Epidermal melanocyte (primary cell): Measurements from ENCODE around the gene VGLL3.
"Not testable (repeated sequence)": the region's sequence is repeated elsewhere in the genome, so short reads cannot be mapped to it uniquely, and the experiment has no call there.

ENCODE experiments used
- DNase-seq: peaks from one replicate; pipeline ENCODE4 v3.0.0; 2011; ENCODE audit warnings: low spot score; ENCODE audit not compliant: insufficient read length

The VGLL3 gene

GRCh38 chr3:86989611-86990010 is 1.3 kb downstream of the VGLL3 start:
- DNase-seq = no peak

DNA sequence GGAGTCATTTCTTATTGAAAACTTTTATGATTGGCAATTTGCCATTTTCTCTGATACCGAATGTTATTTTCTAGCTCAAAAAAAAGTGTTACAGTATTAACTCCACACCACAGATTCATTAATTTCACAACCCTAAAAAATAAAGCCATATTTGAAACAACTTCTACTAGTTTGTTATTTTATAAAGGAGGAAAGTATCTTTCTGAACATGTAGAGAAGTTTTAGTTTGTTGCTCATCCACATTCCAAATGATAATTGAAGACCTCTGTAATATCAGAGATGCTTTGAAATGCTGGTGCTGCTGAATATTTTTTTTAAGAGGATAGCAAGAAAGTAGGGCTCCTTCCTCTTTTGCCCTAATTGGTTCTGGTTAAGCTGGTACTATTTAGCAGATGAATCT is 1.9 kb downstream of the VGLL3 start:
- DNase-seq = no peak

- no peak for DNase-seq
These were observed 2.7 kb downstream of the VGLL3 start for GRCh38 chr3:86988235-86988634.

DNA sequence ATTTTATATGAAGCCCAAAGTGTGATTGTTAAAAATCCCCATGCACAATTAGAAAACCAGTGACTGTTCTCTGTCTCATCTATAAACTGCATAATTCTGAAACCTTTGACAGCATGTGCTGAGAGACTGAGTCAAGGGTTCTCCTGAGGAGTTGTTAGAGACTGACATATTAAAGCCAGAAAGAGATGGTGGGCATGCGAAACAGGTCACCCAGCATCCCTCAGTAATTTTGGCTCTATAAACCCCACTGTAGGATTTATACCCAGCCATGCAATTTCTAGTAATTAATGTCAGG is 3.6 kb downstream of the VGLL3 start:
- DNase-seq = no peak

GRCh38 chr3:86986671-86987420 is 4.1 kb downstream of the VGLL3 start:
- DNase-seq = no peak

GRCh38 chr3:86985181-86985826 is 5.6 kb downstream of the VGLL3 start:
- no peak for DNase-seq

GRCh38 chr3:86984271-86984670 is 6.7 kb downstream of the VGLL3 start:
- no peak for DNase-seq

DNA sequence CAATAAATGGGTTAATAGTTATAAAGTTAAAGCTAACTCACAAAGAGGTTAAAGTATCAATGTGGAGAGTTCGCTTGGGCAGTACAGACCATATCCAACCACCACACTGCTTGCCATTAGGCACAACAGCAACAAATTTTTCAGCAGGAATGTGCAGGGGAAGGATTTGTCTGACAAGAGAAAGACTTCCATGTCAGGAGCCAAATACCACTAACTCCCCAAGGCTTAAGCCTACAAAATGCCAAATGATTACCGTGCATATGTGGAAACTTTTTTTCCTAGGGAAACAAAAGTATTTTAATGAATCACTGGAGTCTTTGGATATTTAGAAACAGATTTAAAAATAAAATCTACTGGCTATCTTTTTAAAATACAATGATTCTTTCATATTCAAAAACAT is 8.1 kb downstream of the VGLL3 start:
- no peak for DNase-seq

- DNase-seq = no peak
These were observed 12.8 kb downstream of the VGLL3 start for GRCh38 chr3:86978111-86978551.

- DNase-seq = no peak
These were observed 14.7 kb downstream of the VGLL3 start for GRCh38 chr3:86976219-86976618.

GRCh38 chr3:86974177-86974576 is 16.8 kb downstream of the VGLL3 start:
- not testable (repeated sequence) for DNase-seq

DNA sequence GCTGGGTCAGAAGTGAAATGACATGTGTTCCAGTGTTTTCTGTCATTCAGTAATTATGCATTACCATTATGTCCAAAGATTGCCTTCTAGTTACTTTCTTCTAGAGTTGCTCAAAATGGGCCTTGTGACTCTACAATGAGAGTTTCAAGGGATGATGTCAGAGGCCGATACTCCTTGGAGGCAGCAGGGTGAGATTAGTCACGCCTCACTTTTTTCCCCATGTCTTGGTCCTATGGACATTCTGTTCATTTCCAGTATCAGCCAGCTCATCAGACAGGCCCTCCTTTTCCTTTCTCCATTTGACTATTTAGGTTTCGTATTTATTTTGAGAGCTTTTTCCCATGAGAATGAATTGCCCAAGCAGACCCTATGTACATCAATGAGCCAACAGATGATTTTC is 17.5 kb downstream of the VGLL3 start:
- DNase-seq = no peak

DNA sequence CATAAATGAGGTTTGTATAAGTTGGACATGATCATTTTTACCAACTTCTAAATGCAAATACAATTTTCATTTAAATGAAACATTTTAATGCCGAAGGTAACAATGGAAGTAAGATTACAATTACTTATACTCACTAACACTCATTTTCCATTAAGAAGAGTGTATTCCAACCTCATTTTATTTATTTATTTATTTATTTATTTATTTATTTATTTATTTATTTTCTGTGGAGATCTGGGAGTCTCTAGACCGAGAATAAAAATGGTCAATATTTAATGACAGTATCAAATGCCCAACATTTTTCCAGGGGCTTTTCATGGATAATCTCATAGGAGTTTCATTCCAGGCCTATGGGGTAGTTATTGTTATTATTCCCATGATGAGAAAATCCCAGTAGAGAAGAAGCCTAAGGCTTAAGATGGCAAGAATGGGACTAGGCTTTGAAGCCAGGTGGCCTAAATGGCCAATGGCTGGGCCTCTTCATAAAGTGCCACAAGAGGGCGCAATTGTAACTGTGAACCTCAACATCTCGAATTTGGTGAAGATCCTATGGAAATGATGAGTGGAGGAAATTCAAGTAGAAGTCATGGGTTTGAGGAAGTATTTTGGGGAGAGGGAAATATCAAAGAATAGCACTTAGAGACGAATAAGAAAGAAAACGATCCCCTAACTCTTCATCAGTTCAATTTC is 21.3 kb downstream of the VGLL3 start:
- no peak for DNase-seq

DNA sequence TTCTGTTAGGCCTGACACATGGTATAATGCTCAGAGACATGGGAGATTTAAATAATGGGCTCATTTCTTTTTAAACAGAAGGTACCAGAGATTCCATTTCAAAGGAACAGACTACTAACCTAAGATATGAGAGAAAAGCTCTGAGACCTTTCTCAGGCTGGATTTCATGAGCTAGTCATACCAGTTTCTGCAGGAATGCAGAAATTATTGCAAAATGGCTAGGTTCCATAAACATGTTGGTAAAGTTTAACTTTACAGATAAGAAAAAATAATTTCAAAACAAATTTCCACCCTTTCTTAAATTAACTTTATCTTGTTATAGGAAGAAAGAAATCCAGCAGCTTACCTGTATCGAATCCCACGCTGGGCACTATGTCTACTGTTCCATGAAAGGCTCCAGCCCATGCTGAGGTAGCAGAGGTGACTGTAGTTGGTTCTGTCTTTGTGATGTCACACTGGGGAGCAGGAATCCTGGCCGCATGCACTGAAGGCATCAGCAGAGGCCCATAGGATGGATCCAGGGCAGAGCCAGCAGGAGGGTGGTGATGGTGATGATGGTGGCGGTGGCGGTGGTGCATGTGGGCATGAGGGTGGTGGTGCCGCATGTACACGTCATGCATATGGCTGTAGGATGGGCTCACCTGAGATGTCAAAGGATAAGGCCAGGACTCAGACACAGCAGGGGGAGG is 22.6 kb downstream of the VGLL3 start:
- no peak for DNase-seq

DNA sequence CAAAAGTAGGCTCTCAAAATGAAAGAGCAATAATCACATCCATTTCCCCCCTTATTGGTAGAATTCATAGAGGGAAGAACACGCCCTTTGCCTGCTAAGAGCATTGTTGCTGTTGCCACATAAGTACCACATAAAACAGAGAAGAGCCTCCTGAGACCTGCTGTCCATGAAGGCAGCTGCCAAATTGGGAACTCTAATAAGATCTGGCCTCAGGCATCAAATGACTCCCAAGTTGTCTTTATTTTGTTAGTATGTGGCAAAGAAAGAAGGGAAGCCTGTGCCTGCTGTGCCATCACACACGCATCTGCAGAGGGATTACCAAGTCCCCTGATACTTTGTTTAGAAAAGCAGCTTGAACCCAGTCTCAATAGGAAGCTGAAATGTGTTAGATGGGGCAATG is 23.9 kb downstream of the VGLL3 start:
- no peak for DNase-seq

DNA sequence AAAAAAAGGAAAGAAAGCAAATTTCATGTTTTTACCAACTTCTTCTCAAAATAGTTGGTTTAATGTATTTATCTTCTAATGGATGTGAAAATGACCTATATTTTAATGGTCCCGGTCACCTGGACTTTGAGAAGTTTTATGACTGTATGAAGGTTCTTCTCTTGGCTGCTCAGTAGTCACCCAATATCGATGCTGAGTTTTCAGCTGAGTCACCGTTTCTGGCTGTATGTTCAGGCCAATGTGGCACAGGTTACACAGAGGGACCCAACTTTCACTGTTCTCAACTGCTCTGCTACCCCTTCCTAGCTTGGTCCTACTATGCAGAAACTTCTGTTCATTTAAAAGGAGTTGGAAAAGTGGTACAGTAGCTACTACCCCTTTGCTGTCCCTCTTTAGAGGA is 25.8 kb downstream of the VGLL3 start:
- DNase-seq = no peak

DNA sequence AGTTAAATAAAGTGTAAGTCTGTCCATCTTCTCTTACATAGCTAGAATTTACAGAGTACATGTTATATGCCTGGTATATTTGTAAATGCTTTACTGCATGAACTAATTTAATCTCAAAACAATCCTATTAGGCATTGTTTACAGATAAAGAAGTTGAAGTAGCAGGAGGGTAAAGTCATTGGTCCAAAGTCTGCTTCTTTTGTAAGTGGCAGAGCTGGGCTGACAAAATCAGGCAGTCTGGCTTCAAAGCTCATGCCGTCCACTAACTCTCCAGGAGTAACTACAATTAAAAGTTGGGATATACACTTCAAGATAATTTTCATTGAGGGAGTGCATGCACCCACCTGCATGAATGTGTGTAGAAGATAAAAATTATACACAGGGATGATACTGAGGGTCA is 27.3 kb downstream of the VGLL3 start:
- DNase-seq = no peak

- DNase-seq = no peak
These were observed 29.7 kb downstream of the VGLL3 start for GRCh38 chr3:86961297-86961696.

- DNase-seq = no peak
These were observed 30.4 kb downstream of the VGLL3 start for GRCh38 chr3:86960550-86960949.

- no peak for DNase-seq
These were observed 32.4 kb downstream of the VGLL3 start for GRCh38 chr3:86958534-86958933.

DNA sequence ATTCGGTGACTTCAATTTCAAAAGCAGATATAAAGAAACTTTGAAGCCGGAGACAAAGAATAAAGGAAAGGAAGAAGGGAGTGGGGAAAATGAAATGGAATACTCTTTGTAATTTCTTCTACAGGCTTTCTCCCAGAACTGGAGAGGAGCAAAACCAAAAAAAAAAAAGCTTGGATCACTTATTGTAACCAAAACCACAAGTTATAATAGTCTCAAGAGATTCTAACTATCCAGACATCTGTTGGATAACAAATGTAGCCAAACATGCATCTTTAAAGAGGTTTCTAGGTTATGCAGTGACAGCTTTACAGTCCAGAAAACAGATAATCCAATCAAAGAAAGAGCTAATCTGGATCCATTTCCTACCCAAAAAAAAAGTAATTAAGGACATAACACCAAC is 36.2 kb downstream of the VGLL3 start:
- DNase-seq = no peak

DNA sequence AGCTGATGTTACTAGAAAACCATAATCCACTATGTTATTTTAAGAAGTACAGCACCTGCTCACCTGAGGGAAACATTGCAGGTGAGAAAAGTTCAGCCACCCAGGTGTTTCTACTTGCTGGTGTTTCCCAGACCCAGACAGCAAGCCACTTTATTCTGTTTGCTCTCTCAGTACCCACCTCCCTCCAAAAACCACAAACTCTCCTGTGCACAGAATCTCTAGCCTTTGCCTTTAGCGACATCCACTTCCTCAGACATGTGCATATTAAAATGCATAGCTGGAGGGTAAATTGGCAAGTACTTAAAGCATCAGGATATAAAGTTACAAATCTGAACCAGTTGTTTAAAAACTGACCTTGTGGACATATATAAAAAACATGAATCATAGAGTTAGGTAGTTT is 36.7 kb downstream of the VGLL3 start:
- no peak for DNase-seq
